ENCODE data around the gene BMP7.

DNA sequence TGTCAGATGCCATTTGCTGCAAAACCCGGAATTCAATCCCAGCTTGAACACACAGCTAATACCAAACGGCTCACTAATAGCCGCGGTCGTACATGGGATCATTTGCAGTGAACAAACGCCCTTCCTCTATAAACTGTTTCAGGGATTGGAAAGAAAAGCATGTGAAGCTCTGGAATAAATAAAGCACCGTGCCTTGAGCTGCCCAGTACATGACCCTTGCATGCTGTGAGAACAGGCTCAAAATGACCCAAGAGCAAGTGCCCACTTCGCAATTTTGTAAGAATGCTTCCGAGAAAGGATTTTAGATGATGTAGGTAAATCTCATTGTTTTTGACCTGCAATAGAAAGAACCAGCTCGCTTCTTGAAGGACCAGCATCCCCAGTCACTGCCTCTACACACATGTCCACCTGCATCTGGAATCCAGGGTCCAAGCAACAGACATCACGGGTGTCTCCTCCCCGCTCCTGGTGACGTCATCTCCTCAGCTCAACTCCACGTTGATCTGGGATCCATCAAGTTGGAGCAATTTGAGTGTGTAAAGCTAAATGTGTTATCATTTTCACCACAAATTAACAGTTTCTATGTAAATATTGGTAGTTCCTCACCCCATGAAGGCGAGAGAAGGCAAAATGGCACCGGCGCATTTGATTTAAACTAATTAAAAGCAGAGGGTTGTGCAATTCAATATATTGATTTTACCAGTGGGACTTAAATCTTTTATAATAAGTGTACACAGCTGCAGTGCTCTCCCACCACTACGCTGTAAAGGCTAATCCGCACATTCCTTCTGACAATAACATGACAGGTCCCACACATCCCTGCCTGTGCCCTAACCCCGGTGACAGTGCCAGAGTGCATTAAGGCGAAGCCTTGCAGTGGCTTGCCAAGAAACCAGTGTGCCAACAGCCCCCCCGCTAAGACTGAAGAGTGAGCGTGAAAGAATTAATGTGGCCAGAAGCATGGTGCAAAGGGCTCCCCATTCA, 6.2 kb downstream of the BMP7 start:
- TF ChIP-seq SUZ12 (IDR thresholded peaks at IDR 0.05; ENCODE audit: extremely low read depth, insufficient read depth, insufficient read length) (no peak), ZNF274 (IDR thresholded peaks at IDR 0.05; ENCODE audit: low read depth, low read length) (no peak)
